ENCODE results near the gene RRP7A.
"Not testable (repeated sequence)": the region's sequence is repeated elsewhere in the genome, so short reads cannot be mapped to it uniquely, and the experiment has no call there.

The RRP7A gene

DNA sequence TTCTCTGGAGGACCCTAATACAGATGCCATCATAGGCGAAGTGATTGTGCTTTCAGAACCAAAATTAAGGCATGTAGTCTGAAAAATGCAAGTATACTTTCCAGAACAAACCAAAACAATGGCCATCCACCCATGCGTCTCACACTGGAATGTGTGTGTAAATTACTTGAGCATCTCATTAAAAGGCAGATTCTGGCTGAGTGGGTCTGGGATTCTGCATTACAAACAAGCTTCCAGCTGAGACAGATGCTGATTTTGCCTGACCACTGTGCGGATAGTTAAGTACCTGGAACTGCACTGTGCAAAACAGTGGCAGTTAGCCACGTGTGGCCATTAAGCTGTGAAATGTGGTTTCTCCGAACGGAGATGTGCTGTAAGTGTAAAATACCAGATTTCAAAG is 26.2 kb downstream of the RRP7A start:
- no peak for DNase-seq

DNA sequence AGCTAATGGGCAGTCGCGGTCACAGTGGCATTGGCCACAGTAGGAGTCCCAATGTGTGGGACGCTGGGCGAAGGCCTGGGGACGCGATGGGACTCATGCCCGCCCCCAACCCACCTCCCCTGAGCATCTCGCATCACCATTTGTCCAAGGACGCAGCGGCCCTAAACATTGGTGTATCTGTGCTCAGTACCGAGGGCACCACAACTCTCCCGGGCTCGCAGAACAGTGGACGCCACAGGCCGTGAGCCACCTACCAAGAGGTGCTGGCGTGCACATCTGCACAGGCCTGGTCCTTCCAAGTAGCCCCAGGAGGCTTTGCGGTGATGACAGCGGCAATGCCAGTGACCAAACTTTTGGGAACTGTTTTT is 27.3 kb downstream of the RRP7A start:
- no peak for DNase-seq

DNA sequence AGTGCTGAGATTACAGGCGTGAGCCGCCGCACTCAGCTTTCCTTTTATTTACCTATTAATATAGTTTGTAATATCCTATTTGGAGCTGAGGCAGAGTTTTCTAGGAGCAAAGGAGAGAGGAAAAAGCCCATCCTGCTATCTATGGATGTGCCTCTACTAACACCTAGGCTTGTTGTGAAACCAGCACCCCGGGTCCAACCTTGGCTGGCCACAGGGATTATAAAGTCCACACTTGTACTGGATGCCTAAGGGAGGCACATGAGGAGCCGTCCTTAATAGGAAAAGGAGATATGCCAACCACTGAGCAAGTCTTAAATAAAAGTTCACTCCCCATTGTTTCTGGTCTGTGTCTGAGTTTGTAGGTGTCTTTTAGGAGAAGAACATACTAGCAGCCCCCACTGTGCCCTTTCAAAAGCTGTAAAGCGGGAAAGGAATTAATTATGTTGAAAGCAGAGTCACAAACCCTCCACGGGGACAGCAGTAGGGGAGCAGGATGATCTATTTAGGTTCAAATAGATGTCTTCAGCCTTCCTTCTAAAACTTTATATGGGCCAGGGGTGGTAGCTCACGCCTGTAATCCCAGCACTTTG is 29.3 kb downstream of the RRP7A start:
- no peak for DNase-seq

DNA sequence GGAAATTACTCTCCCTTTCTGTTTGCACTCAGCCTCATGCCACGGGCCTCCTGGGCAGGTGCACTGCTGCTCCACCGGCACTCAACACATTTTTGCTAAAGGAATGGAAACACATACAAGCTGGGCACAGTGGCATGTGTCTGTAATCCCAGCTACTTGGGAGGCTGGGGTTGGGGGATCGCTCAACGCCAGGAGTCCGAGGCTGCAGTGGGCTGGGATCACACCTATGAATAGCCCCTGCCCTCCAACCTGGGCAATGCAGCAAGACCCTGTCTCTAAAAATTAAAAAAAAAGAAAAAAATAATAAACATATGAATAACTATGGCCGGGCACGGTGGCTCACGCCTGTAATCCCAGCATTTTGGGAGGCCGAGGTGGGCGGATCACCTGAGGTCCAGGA is 30.6 kb downstream of the RRP7A start:
- DNase-seq: no peak

DNA sequence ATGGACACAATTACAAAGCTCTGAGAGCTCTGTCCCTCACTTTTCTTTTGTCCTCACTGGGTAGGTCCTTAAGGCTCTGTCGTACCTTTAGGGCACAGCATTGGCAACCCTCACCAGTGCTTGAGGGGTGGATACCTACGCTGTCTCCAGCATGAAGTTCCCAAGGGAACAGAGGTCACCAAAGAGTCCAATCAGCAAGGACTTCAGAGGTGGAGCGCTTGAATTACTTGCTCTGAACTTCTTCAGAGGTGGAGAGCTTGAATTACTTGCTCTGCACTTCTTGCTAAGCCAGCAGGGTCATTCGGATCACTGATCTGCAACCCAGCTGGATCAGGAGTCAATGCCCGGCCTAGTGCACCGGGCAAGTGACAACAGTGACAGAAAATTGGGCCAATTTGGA is 35.1 kb downstream of the RRP7A start:
- no peak for DNase-seq

DNA sequence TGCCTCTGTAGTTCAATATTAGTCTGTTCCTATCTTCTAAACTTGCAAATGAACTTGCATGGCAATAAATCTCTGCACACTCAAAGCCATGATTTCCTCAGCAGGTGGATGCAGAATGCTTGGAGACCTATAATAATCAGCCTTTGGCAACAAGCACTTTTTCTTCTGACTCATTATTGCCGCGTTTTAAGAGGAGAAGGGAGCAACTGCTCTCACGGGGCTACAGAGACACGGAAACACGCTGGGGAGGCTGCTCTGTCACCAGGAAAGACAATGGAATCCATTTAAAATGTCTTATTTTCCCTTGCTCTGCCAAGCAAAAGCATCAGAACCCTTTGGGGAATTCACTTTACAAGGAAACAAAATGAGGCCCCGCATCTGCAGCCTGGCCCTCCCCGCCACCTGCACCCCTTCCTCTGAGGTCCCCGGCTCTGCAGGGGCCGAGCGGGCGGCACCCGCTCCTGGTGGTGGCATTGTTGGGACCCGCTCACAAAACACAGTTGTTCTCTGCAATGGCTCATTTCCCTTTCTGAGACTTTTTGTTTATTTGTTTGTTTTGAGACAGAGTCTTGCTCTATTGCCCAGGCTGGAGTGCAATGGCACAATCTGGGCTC is 35.9 kb downstream of the RRP7A start:
- DNase-seq: not testable (repeated sequence)

DNA sequence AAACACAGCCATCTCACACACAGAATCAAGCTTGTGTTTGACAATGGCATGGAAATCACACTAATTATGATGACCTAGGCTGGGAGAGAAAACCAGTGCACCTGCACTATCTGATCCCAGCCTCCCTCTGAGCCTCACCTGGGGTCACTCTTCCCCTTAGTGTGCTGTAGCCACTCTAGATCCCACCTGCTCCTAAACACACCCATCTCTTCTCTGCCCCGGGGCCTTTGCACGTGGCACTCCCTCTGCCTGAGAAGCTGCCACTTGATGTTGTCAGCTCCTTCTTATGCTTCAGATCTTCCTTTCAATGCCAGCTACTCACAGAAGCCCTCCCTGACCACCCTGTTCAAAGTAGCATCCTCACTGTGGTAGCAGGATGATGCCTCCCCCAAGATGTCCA is 44.5 kb downstream of the RRP7A start:
- no peak for DNase-seq

DNA sequence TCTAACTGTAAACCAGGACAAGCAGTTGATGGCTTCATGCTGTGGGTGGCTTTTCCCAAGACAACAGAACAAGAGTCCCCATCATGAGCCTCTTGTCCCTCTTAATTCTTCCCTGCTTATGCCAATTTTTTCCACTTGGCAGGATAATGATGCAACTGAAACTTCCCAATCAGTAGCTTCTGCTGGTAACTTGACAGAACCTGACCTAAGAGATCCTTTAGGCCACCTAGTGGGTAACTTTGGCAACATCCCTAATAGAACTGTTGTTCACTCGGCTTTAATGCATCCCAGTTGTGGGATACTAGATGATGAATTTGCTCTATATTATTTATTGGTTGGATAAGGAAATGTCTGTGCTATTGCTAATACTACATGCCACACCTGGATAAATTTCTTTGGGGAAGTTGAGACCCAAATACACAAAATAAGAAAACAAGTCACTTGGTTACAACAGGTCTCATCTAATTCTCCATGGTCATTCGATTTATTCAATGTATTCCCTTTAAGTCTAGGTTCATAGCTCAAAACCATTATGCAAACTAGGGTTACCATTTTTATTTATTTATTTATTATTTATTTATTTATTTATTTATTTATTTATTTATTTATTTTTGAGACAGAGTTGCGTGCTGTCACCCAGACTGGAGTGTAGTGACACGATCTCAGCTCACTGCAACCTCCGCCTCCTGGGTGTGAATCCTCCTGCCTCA is 46.0 kb downstream of the RRP7A start:
- DNase-seq: no peak

DNA sequence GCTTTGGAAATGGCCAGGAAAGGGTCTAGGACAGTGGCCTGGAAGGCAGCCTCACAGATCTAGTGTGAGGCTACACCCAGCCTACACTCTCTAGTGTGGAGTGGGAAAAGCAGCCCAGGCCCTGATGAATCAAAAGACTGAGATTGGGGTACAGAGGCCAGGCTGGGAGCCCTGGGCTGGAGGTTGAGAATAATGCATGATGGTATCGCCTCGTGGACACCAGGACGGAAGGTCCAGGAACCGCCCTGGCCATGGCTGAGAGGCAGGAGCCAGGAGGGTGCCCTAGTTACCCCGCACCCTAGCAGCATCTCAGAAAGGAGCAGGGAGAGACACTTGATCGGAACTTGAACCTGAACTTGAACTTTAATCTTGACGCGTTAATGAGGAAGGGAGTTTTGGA is 46.9 kb downstream of the RRP7A start:
- no peak for DNase-seq

DNA sequence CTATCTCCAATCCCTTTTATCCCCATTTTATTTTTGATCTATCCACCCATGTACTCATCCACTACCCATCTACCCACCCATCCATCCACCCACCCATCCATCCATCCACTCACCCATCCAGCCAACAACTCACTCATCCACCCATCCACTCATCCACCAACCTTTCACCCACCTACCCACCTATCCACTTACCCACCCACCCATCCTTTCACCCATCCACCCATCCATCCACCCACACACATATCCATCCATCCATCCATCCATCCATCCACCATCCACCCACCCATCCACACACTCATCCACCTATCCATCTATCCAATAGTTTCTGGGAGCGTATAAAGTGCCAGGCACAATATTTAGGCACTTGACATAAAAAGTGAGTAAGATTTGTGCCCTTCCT is 48.2 kb downstream of the RRP7A start:
- no peak for DNase-seq

- no peak for DNase-seq
These were observed 49.1 kb downstream of the RRP7A start for GRCh38 chr22:42470366-42471082.

- no peak for DNase-seq
These were observed 50.8 kb downstream of the RRP7A start for GRCh38 chr22:42468841-42469240.

GRCh38 chr22:42462016-42462415 is 57.6 kb downstream of the RRP7A start:
- no peak for DNase-seq

DNA sequence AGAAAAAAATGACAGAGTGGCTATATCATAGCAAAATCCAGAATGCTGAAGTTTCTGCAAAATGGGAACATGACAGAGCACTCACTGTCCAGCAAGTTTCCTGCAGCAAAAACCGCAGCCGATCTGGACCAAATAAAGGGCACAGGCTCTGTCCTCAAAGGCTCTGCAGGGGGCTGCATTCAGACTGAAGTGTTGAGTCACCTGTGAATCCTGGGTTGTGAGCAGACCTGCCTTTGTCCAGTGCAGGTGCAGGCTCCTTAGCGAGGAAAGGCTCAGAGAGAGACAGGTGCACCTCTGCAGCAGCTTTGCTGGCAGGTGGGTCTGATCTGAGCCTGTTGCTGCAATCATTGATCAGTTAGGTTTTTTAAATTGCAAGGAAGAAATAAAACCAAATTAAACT is 58.1 kb downstream of the RRP7A start:
- DNase-seq: no peak

Data from left hindlimb (tissue), 1 donor.